ENCODE measurements around the gene CSF2. TPM values are rescaled to one million over a fixed set of nuclear protein-coding genes. Genes with fewer than 3 reads are reported as not detected.

The CSF2 gene
- total and polyA plus RNA-seq, 2 of the 13 experiments (the other 11 are each of a cell fraction or from before 2014, with no cell fraction given): not detected

DNA sequence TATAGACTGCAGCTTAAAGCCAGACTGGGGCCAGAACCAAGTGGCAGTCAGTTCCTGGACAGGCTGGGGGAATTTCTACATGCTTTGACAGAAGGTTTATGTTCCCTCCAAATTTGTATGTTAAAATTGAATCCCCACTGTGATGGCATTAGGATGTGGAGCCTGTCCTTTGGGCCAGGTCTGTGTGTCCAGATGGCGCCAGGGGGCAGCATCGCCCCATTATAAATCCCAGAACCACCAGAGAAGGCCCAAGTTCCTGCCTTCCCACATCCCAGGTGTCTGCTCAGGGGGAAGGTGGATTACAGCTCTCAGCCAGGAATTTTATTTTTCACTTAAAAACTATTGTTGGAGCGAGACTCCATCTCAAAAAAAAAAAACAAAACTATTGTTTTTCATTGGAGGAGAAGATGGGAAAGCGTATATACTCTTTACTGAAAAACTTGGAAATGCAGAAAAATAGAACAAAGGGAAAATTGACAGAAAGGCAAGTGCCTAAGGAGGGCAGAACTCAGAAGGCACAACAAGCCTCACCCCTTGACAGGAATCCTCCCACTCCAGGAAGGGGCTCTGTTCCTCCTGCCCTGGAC lies 8.1 kb upstream of the CSF2 start (continued):
- TF ChIP-seq, protein P1, sequence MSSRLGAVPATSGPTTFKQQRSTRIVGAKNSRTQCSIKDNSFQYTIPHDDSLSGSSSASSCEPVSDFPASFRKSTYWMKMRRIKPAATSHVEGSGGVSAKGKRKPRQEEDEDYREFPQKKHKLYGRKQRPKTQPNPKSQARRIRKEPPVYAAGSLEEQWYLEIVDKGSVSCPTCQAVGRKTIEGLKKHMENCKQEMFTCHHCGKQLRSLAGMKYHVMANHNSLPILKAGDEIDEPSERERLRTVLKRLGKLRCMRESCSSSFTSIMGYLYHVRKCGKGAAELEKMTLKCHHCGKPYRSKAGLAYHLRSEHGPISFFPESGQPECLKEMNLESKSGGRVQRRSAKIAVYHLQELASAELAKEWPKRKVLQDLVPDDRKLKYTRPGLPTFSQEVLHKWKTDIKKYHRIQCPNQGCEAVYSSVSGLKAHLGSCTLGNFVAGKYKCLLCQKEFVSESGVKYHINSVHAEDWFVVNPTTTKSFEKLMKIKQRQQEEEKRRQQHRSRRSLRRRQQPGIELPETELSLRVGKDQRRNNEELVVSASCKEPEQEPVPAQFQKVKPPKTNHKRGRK (CRISPR knock-in tag; IDR thresholded peaks at IDR 0.05): no peak
- TF ChIP-seq RAD21 (CRISPR knock-in tag; IDR thresholded peaks at IDR 0.05) (peak; percentile 54), FOSL2 (CRISPR knock-in tag; IDR thresholded peaks at IDR 0.05) (no peak), SMC3 (IDR thresholded peaks at IDR 0.05; ENCODE audit: low read length) (peak; percentile 51), STAG1 (CRISPR knock-in tag; IDR thresholded peaks at IDR 0.05) (peak; percentile 76), HMGA1 (CRISPR knock-in tag; conservative IDR thresholded peaks at IDR 0.05) (no peak)
- TF ChIP-seq, protein P2, sequence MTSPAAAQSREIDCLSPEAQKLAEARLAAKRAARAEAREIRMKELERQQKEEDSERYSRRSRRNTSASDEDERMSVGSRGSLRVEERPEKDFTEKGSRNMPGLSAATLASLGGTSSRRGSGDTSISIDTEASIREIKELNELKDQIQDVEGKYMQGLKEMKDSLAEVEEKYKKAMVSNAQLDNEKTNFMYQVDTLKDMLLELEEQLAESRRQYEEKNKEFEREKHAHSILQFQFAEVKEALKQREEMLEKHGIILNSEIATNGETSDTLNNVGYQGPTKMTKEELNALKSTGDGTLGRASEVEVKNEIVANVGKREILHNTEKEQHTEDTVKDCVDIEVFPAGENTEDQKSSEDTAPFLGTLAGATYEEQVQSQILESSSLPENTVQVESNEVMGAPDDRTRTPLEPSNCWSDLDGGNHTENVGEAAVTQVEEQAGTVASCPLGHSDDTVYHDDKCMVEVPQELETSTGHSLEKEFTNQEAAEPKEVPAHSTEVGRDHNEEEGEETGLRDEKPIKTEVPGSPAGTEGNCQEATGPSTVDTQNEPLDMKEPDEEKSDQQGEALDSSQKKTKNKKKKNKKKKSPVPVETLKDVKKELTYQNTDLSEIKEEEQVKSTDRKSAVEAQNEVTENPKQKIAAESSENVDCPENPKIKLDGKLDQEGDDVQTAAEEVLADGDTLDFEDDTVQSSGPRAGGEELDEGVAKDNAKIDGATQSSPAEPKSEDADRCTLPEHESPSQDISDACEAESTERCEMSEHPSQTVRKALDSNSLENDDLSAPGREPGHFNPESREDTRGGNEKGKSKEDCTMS (CRISPR knock-in tag; conservative IDR thresholded peaks at IDR 0.05): no peak

DNA sequence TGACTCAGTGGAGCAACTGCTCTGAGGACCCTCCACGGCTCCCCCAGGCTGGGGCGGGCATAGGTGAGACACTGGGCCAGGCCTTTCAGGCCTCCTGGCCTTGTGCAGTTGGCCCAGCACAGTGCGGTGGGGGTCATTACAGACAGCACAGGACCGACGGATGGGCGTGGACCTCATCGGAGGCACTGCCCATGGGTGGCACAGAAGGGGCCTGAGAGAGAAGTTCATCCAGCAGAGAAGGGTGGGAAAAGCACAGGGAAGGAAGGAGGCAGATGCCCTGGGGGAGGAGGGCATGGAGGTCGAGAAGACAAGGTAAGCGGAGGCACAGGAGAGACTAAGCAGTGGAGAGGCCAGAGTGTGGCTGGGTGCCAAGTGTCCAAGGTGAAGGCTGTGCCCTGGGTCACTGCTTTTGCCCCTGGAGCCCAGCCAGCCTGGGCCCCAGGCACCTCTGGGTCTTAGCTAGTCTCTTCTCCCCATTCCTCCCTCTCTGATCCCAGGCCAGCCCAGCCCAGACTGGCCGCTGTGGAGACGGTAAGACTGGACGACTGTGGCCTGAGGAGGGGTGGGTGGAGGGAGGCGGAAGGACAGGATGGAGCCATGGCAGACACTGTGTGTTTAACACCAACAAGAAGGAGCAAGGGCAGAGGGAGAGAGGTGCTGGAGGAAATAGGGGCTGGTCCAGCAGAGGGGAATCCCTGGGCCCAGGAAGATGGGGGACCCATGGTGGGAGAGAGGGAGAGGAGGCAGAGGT lies 7.5 kb upstream of the CSF2 start:
- intact Hi-C loops (cut with micrococcal nuclease; ENCODE audit: unreplicated experiment): loop anchor here (1.0 to 5.0 kb wide), 2 partner anchors 68 to 111 kb away; no protein-coding TSS in a partner anchor
- POLR2A ChIA-PET: no interaction called here
- TF ChIP-seq, protein P3, sequence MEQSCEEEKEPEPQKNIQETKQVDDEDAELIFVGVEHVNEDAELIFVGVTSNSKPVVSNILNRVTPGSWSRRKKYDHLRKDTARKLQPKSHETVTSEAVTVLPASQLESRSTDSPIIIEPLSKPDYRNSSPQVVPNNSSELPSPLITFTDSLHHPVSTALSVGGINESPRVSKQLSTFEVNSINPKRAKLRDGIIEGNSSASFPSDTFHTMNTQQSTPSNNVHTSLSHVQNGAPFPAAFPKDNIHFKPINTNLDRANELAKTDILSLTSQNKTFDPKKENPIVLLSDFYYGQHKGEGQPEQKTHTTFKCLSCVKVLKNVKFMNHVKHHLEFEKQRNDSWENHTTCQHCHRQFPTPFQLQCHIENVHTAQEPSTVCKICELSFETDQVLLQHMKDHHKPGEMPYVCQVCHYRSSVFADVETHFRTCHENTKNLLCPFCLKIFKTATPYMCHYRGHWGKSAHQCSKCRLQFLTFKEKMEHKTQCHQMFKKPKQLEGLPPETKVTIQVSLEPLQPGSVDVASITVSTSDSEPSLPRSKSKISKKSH (CRISPR knock-in tag; IDR thresholded peaks at IDR 0.05; ENCODE audit: borderline replicate concordance): no peak
- no peak for TF ChIP-seq MTF1 (CRISPR knock-in tag; IDR thresholded peaks at IDR 0.05)
- no peak for TF ChIP-seq ATF7 (IDR thresholded peaks at IDR 0.05)
- no peak for TF ChIP-seq ATF7 (CRISPR knock-in tag; IDR thresholded peaks at IDR 0.05)
- TF ChIP-seq, protein P4, sequence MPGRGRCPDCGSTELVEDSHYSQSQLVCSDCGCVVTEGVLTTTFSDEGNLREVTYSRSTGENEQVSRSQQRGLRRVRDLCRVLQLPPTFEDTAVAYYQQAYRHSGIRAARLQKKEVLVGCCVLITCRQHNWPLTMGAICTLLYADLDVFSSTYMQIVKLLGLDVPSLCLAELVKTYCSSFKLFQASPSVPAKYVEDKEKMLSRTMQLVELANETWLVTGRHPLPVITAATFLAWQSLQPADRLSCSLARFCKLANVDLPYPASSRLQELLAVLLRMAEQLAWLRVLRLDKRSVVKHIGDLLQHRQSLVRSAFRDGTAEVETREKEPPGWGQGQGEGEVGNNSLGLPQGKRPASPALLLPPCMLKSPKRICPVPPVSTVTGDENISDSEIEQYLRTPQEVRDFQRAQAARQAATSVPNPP (CRISPR knock-in tag; IDR thresholded peaks at IDR 0.05): no peak
- no peak for TF ChIP-seq MBD4 (IDR thresholded peaks at IDR 0.05; ENCODE audit: borderline replicate concordance, low read length)
- TF ChIP-seq ZFP1 (CRISPR knock-in tag; IDR thresholded peaks at IDR 0.05): no peak
- no peak for TF ChIP-seq ZNF746 (CRISPR knock-in tag; IDR thresholded peaks at IDR 0.05)
- no peak for TF ChIP-seq ZSCAN22 (CRISPR knock-in tag; IDR thresholded peaks at IDR 0.05)

More for the DNA sequence above, 7.5 kb upstream of the CSF2 start:
- H3K9me3 ChIP-seq (ENCODE audit: low read length): no peaks in the 10 kb centered on the region
- DNase-seq (ENCODE audit: low spot score) (no peak), ATAC-seq (no peak), FAIRE-seq (no peak)
- BruUV-seq (replicated peaks): no TSS peak
- H3K27me3 ChIP-seq (ENCODE audit: control insufficient read depth in 1 of 2, insufficient read depth in 2 of 2, low read length in 2 of 2): peaks cover 4 to 37% of the 10 kb centered on the region in 2 experiments; a peak in 3 of 5 replicates
- no peaks in the 10 kb centered on the region for H3K36me3 ChIP-seq (replicated peaks in 1 of 2; ENCODE audit: control insufficient read depth in 1 of 2, insufficient read depth in 2 of 2, low read length in 2 of 2)
- H3K9ac ChIP-seq (ENCODE audit: insufficient read depth, low read depth, low read length): no peak overlapping the region
- no peaks in the 10 kb centered on the region for H4K20me1 ChIP-seq (ENCODE audit: insufficient read depth, low read length)
- CTCF ChIA-PET (ENCODE audit: low intra/inter-chr PET ratio, low total read pairs): interaction anchor here (2.1 kb wide), 1 partner anchor 68 kb away, joined by 25 read pairs; no protein-coding TSS in a partner anchor
- no peak overlapping the region for H2AFZ ChIP-seq (ENCODE audit: low read length)
- no peaks in the 10 kb centered on the region for H3K79me2 ChIP-seq (ENCODE audit: insufficient read depth, low read length)
- H3K4me2 ChIP-seq (ENCODE audit: low read depth, low read length): no peak overlapping the region
- no peak overlapping the region for H3K27ac ChIP-seq (ENCODE audit: extremely low read length, insufficient read depth, low read length)
- in situ Hi-C loops (cut with HindIII; ENCODE audit: extremely low pct_ligation_motif_present, low pct_unique_long_range_greater_than_20kb): no loop called here
- WGBS (ENCODE audit: low lambda C conversion rate): 68% methylated on average over 11 of the region's 13 CpGs
- no peak overlapping the region for H3K4me3 ChIP-seq (replicated peaks in 1 of 3; ENCODE audit: insufficient read depth in 1 of 3, low read depth in 2 of 3, low read length in 3 of 3)
- peaks cover 9% of the 10 kb centered on the region for H3K4me1 ChIP-seq (ENCODE audit: insufficient read depth, low read length)
